Effector memory CD8-positive, alpha-beta T cell (primary cell): ENCODE data around the gene RBM10.

Source experiments
- ATAC-seq: fragments of 150-1000 bp; cut with Tn5 transposase; replicated peaks from 2 replicates; pipeline ENCODE4 v1.10.0; 2021; ENCODE audit warnings: mild to moderate bottlenecking, moderate library complexity
- DNase-seq, 3 experiments: peaks; one replicate each; pipeline ENCODE4 v3.0.0; 2021
- H3K27ac Mint-ChIP-seq, 2 donors: one replicate each; pipeline ENCODE4 v1.8.0; 2022; ENCODE audit warnings: mild to moderate bottlenecking in 2 of 2, mixed read lengths in 2 of 2, moderate library complexity in 2 of 2
- H3K27me3 Mint-ChIP-seq, 2 donors: one replicate each; pipeline ENCODE4 v1.8.0; 2022; ENCODE audit warnings: mixed read lengths in 2 of 2
- H3K36me3 Mint-ChIP-seq: one replicate; pipeline ENCODE4 v1.8.0; 2022; ENCODE audit warnings: mild to moderate bottlenecking, moderate library complexity, mixed read lengths; ENCODE audit not compliant: insufficient read depth
- H3K4me1 Mint-ChIP-seq, 2 donors: one replicate each; pipeline ENCODE4 v1.8.0; 2022; ENCODE audit warnings: low read depth in 2 of 2, mixed read lengths in 2 of 2
- H3K4me3 Mint-ChIP-seq, 2 donors: one replicate each; pipeline ENCODE4 v1.8.0; 2022; ENCODE audit warnings: mild to moderate bottlenecking in 2 of 2, mixed read lengths in 2 of 2, moderate library complexity in 2 of 2
- H3K9me3 Mint-ChIP-seq, 2 donors: one replicate each; pipeline ENCODE4 v1.8.0; 2022; ENCODE audit warnings: mixed read lengths in 2 of 2

RBM10 gene

DNA sequence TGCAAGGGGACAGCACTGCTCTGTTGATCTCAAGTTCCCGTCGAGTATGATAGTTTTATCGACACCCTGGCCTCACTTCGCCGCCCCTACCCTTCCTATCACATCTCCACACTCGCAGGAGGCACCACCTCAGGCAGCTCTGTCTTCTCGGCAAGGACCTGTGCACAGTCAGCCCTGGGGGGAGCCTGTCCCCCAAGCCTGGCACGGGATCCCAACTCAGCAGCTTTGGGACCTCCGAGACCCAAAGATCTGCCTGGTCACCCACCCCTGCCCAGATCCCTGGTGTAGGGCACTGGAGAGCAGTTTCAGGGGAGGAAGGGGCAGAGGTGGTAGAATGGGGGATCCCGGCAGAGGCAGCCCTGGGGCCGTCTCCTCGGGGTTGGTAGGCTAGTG lies 30.6 kb downstream of the RBM10 start:
- DNase-seq (no peak), ATAC-seq (no peak)
- Mint-ChIP-seq H3K27me3 (no peaks in the 10 kb centered on the region), H3K4me3 (no peak overlapping the region), H3K9me3 (no peaks in the 10 kb centered on the region), H3K36me3 (peaks cover 47% of the 10 kb centered on the region), H3K4me1 (no peaks in the 10 kb centered on the region), H3K27ac (no peak overlapping the region)

DNA sequence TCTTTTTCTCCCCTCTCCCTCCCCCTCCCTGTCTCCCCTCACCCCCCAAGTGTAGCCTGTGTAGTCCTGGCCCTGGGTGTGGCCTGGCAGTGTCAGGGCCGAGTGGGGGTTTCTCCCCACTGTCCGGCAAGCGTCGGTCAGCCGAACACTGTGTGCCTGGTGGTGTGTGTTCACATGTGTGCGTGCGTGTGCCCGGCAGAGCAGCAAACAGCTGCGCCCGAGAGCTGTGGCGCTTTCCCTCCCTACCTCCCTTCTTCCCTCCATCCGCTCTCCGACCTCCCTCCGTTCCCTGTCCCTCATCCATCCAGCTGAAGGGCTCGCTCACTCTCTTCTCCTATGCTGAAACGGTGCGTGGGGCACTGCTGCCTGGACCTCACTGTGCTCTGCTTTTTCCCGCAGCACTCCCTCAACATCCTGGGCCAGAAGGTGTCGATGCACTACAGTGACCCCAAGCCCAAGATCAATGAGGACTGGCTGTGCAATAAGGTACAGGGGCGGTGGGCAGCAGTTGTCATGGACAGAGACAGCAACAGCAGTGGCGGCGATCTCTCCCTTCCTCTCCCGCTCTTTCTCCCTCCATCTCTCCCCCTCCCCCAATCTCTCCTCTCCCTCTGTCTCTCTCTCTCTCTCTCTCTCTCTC lies 31.2 kb downstream of the RBM10 start:
- Mint-ChIP-seq H3K4me1 (no peaks in the 10 kb centered on the region), H3K4me3 (no peak overlapping the region), H3K27ac (no peak overlapping the region), H3K36me3 (peaks cover 49% of the 10 kb centered on the region), H3K27me3 (no peaks in the 10 kb centered on the region), H3K9me3 (no peaks in the 10 kb centered on the region)
- DNase-seq (no peak), ATAC-seq (no peak)

DNA sequence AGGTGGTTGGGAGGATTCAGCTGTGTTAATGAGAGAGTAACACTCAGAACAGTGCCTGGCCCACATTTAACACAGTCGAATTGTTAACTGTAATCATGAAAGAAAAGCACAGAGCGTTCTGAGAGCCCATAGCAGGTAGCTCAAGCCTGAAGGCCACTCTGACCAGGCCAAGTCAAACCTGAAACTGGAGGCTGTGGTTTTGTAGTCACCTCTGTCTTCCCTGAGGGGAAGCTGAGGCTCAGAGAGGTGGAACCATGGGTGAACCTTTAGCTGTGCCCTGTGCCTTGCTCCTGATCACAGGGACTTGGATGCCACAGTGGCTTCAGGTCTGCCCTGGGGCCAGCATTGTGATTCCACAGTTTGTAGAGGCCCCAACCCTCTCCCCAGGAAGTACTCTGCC lies 32.1 kb downstream of the RBM10 start:
- no peak overlapping the region for H3K4me3 Mint-ChIP-seq
- no peaks in the 10 kb centered on the region for H3K9me3 Mint-ChIP-seq
- DNase-seq (no peak), ATAC-seq (no peak)
- H3K4me1 Mint-ChIP-seq: no peaks in the 10 kb centered on the region
- no peak overlapping the region for H3K27ac Mint-ChIP-seq
- H3K27me3 Mint-ChIP-seq: no peaks in the 10 kb centered on the region
- H3K36me3 Mint-ChIP-seq: peaks cover 50% of the 10 kb centered on the region

DNA sequence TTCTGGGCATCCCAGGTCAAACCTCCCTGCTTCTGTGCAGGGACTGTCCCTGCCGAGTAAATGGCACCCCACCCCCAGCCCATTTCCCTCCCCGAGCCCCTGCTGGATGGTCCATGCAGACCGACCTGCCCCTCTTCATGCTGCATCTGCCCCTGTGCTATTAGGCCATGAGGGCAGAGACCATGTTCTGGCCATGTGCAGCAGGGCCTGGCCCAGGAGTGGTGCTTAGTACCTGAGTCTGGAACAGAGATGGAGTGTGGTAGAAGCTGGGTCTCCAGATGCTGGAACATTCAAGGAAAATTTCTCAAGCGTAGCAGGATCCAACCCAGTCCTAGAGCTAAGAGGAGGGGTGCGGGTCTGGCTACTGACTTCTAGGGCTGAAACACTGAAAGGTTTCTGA lies 33.3 kb downstream of the RBM10 start:
- Mint-ChIP-seq H3K36me3 (peaks cover 55% of the 10 kb centered on the region), H3K4me3 (no peak overlapping the region), H3K9me3 (no peaks in the 10 kb centered on the region), H3K27me3 (no peaks in the 10 kb centered on the region), H3K27ac (peak overlapping the region; percentile 82 to 87), H3K4me1 (no peaks in the 10 kb centered on the region)
- no peak for ATAC-seq
- no peak for DNase-seq

DNA sequence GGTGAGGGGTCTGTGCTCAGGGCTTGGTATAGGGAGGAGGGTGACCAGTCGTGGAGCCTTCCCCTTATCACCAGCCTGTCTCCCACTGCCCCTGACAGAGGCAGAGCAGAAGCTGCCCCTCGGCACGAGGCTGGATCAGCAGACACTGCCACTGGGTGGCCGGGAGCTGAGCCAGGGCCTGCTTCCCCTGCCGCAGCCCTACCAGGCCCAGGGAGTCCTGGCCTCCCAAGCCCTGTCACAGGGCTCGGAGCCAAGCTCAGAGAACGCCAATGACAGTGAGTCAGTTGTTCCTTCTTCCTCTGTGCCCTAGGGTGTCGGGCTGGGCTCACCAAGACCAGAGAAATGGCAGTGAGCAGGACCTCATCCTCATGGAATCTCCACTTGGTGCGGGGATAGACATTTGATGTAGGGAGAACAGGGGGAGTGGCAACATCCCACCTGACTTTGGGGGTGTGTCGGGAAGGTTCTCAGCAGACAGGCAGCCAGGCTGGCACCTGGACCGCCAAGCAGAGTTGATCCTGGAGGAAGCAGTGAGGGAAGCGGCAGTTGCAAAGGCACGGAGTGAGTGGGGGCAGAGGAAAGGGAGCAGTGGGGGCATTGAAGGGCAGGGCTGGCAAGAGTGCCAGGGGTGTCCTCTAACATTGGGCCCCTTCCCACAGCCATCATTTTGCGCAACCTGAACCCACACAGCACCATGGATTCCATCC lies 34.4 kb downstream of the RBM10 start:
- Mint-ChIP-seq H3K4me1 (no peaks in the 10 kb centered on the region), H3K4me3 (no peak overlapping the region), H3K36me3 (peaks cover 55% of the 10 kb centered on the region), H3K9me3 (no peaks in the 10 kb centered on the region), H3K27me3 (no peaks in the 10 kb centered on the region), H3K27ac (no peak overlapping the region)
- no peak for DNase-seq
- no peak for ATAC-seq

DNA sequence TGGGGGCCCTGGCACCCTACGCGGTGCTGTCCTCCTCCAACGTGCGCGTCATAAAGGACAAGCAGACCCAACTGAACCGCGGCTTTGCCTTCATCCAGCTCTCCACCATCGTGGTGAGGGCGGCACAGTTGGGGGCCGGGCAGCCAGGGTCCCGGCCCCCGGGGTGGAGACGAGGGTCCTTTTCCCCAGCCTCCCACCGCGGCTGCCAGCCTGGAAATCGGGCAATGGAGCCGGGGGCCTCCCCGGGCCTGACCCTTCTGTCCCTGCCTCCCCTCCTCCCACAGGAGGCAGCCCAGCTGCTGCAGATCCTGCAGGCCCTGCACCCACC lies 34.9 kb downstream of the RBM10 start:
- Mint-ChIP-seq H3K4me1 (no peaks in the 10 kb centered on the region), H3K27me3 (no peaks in the 10 kb centered on the region), H3K4me3 (no peak overlapping the region), H3K9me3 (no peaks in the 10 kb centered on the region), H3K27ac (no peak overlapping the region), H3K36me3 (peaks cover 53% of the 10 kb centered on the region)
- ATAC-seq (no peak), DNase-seq (no peak)

DNA sequence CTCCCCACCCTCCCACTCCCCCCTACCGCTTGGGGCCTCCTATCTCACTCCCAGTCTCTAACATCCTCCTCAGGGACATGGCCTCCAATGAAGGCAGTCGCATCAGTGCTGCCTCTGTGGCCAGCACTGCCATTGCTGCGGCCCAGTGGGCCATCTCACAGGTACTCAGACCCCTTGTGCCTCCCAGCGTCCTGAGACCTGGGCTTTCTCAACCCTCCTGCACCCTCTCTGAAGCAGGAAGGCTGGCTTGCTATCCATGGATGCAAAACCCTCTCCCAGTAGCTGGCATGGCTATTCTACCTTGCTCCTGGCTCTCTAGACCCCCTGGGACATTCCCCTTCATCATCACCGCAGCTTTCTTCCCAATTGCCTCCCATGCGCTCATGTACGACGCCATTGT lies 35.3 kb downstream of the RBM10 start:
- Mint-ChIP-seq H3K27ac (no peak overlapping the region), H3K27me3 (no peaks in the 10 kb centered on the region), H3K4me3 (no peak overlapping the region), H3K4me1 (no peaks in the 10 kb centered on the region), H3K36me3 (peaks cover 56% of the 10 kb centered on the region), H3K9me3 (no peaks in the 10 kb centered on the region)
- ATAC-seq: no peak
- no peak for DNase-seq

DNA sequence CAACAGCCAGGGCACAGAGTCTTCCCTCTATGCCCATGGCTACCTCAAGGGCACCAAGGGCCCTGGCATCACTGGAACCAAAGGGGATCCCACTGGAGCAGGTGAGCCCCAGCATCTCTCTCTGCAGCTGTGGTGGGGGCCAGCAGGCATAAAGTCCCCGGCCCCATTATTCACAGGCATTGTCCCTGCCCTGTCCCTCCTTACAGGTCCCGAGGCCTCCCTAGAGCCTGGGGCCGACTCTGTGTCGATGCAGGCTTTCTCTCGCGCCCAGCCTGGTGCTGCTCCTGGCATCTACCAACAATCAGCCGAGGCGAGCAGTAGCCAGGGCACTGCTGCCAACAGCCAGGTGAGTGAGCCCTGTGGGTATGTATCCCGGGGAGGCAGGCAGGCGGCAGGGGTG lies 36.3 kb downstream of the RBM10 start:
- no peak overlapping the region for H3K4me3 Mint-ChIP-seq
- peaks cover 62% of the 10 kb centered on the region for H3K36me3 Mint-ChIP-seq
- DNase-seq (no peak), ATAC-seq (no peak)
- no peaks in the 10 kb centered on the region for H3K9me3 Mint-ChIP-seq
- H3K4me1 Mint-ChIP-seq: no peaks in the 10 kb centered on the region
- peak overlapping the region in 1 of 2 donors; percentile 49 for H3K27ac Mint-ChIP-seq
- no peaks in the 10 kb centered on the region for H3K27me3 Mint-ChIP-seq

DNA sequence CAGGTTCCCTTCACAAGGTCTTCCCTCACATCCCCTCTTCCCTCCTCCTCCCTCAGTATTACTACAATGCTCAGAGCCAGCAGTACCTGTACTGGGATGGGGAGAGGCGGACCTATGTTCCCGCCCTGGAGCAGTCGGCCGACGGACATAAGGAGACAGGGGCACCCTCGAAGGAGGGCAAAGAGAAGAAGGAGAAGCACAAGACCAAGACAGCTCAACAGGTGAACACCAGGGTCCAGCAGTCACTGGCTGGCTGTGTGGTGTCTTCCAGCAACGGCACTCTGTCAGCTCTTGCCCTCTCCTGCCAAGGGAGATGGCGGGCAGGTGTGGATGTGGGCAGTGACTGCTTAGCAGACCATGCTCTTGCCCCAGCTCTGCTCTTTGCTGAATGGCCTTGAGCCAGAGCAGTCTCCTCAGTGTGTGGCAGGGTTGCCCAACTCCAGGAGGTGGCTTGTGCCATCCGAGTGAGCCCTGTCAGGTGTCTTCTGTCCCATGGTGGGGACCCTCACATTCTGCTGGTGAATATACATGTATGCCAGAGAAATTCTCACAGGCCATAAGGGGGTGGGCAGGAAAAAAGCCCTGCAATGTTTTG lies 37.2 kb downstream of the RBM10 start:
- no peak for ATAC-seq
- Mint-ChIP-seq H3K4me3 (no peak overlapping the region), H3K4me1 (no peaks in the 10 kb centered on the region), H3K9me3 (no peaks in the 10 kb centered on the region), H3K36me3 (peaks cover 59% of the 10 kb centered on the region), H3K27me3 (no peaks in the 10 kb centered on the region), H3K27ac (no peak overlapping the region)
- no peak for DNase-seq

DNA sequence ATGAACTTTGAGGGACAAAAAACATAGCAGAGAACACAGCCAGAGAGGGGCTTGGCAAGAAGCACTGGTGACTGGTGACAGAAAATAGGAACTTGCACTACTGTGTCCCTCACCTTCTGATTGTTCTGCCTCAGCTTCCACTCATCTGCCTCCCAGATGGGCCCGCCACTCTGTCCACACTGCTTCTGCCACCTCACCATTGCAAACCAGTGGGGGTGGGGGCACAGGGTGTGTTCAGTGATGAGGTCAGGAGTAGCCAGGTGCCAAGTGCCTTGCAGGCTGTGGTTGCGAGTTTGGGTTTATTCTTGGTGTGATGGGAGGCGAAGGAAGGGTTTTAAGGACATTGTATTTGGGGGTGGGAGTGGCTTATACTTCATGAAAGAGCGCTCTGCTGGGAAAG lies 39.5 kb downstream of the RBM10 start:
- Mint-ChIP-seq H3K4me3 (no peak overlapping the region), H3K27me3 (no peaks in the 10 kb centered on the region), H3K27ac (no peak overlapping the region), H3K4me1 (no peaks in the 10 kb centered on the region), H3K36me3 (peaks cover 41% of the 10 kb centered on the region), H3K9me3 (no peaks in the 10 kb centered on the region)
- DNase-seq: no peak
- no peak for ATAC-seq

DNA sequence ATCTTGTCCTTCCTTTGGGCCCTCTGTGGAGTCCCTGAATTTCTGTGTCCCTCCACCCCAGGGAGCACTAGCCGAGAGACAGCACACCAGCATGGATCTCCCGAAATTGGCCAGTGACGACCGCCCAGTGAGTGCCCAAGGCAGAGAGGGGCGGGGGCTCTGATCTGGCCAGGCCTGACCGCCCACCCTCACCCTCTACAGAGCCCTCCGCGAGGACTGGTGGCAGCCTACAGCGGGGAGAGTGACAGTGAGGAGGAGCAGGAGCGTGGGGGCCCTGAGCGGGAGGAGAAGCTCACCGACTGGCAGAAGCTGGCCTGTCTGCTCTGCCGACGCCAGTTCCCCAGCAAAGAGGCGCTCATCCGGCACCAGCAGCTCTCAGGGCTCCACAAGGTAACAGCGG lies 40.2 kb downstream of the RBM10 start:
- ATAC-seq (no peak), DNase-seq (no peak)
- H3K9me3 Mint-ChIP-seq: no peaks in the 10 kb centered on the region
- H3K27me3 Mint-ChIP-seq: no peaks in the 10 kb centered on the region
- peaks cover 37% of the 10 kb centered on the region for H3K36me3 Mint-ChIP-seq
- H3K4me3 Mint-ChIP-seq: no peak overlapping the region
- no peaks in the 10 kb centered on the region for H3K4me1 Mint-ChIP-seq
- no peak overlapping the region for H3K27ac Mint-ChIP-seq

DNA sequence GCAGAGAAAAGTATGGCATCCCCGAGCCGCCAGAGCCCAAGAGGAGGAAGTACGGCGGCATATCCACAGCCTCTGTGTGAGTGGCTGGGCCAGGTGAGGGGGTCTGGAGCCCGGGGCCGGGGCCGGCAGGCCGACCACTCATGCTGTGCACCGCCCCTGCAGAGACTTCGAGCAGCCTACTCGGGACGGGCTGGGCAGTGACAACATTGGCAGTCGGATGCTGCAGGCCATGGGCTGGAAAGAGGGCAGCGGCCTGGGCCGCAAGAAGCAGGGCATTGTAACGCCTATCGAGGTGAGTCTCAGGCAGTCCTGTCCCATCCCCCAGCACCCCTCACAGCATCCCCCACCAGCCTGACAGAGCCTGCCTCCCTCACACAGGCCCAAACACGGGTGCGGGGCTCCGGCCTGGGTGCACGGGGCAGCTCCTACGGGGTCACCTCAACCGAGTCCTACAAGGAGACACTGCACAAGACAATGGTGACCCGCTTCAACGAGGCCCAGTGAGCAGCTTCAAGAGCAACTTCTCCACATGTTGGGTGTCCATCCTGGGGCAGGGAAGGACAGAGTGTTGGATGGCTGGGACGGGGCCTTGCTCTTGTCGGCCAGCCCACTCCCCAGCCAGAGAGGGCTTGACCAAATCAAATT lies 41.2 kb downstream of the RBM10 start:
- ATAC-seq (no peak), DNase-seq (no peak)
- Mint-ChIP-seq H3K27ac (no peak overlapping the region), H3K9me3 (no peaks in the 10 kb centered on the region), H3K4me1 (peaks cover 8 to 9% of the 10 kb centered on the region in 2 donors), H3K36me3 (peaks cover 40% of the 10 kb centered on the region), H3K27me3 (no peaks in the 10 kb centered on the region), H3K4me3 (no peak overlapping the region)

DNA sequence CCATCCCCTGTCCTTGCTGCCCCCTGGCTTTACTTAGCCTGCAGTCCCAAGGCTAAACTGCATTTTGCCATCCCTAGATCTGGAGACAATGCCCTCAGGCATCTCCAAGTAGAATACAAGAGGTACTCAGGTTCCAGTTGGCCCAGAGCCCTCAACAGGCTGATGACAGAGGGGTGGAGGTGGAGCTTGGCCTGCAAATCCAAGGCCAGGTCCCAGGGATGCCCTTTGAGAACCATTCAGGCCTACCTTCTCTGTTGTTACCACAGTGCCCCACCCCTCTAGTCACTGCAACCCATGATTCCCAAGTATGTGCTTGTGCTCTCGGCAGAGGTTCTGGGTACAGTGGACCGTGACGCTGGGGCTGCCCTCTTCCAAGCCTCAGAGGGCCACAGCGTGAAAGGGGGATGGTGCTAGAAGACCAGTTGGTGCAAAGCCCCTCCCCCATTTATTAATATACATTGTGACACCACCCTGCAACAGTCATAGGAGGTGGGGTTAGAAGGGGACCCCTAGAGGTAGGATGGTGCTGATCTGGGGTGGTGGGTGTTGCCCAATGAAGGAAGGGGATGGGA lies 42.2 kb downstream of the RBM10 start:
- DNase-seq (no peak), ATAC-seq (no peak)
- H3K4me3 Mint-ChIP-seq: no peak overlapping the region
- H3K36me3 Mint-ChIP-seq: peaks cover 34% of the 10 kb centered on the region
- H3K27ac Mint-ChIP-seq: no peak overlapping the region
- H3K27me3 Mint-ChIP-seq: no peaks in the 10 kb centered on the region
- no peaks in the 10 kb centered on the region for H3K9me3 Mint-ChIP-seq
- H3K4me1 Mint-ChIP-seq: peaks cover 9 to 10% of the 10 kb centered on the region in 2 donors

DNA sequence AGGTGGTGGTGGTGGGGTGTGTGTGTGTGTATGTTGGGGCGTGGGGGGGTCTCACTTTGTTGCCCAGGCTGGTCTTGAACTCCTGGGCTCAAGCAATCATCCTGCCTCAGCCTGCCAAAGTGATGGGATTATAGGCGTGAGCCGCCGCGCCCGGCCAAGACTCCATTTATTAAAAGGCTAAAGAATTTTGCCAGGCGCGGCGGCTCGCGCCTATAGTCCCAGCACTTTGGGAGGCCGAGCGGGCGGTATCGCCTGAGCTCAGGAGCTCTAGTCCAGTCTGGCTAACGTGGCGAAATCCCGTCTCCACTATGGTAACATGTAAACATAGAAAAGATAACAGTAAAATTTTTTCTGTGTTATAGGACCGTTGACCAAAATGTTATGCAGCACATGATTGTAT lies 44.9 kb downstream of the RBM10 start:
- Mint-ChIP-seq H3K27me3 (no peaks in the 10 kb centered on the region), H3K9me3 (no peaks in the 10 kb centered on the region), H3K4me1 (peaks cover 22 to 24% of the 10 kb centered on the region in 2 donors), H3K4me3 (no peak overlapping the region), H3K36me3 (peaks cover 36% of the 10 kb centered on the region), H3K27ac (no peak overlapping the region)
- no peak for ATAC-seq
- DNase-seq: no peak
